ENCODE data around the gene TAAR2.
"Not testable (repeated sequence)": the region's sequence is repeated elsewhere in the genome, so short reads cannot be mapped to it uniquely, and the experiment has no call there.

The TAAR2 gene, protein sequence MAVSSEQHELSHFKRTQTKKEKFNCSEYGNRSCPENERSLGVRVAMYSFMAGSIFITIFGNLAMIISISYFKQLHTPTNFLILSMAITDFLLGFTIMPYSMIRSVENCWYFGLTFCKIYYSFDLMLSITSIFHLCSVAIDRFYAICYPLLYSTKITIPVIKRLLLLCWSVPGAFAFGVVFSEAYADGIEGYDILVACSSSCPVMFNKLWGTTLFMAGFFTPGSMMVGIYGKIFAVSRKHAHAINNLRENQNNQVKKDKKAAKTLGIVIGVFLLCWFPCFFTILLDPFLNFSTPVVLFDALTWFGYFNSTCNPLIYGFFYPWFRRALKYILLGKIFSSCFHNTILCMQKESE

DNA sequence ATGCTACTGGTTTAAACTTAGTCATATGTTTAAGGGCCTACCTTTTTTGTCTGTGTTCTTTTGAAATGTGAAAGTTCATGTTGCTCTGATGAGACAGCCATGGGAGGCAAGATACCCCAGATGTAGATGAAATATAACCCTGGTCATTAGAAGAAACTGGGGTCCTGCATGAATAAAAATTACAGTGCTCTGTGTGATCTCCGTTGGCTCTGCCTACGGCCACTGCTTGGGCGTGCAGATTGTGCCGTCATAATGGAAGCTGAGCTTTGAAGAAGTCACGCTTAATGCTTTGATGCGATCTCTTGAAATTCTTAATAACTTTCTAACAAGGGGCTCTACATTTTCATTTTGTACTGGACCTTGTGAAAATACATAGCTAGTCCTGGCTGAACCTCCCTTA, at the start of gene TAAR2:
TAAR2 (minus strand) TSS at position 101 of the 400 bp plus-strand sequence; CDS start at position 101, 0 bp downstream.
- DNase-seq, result no peak

DNA sequence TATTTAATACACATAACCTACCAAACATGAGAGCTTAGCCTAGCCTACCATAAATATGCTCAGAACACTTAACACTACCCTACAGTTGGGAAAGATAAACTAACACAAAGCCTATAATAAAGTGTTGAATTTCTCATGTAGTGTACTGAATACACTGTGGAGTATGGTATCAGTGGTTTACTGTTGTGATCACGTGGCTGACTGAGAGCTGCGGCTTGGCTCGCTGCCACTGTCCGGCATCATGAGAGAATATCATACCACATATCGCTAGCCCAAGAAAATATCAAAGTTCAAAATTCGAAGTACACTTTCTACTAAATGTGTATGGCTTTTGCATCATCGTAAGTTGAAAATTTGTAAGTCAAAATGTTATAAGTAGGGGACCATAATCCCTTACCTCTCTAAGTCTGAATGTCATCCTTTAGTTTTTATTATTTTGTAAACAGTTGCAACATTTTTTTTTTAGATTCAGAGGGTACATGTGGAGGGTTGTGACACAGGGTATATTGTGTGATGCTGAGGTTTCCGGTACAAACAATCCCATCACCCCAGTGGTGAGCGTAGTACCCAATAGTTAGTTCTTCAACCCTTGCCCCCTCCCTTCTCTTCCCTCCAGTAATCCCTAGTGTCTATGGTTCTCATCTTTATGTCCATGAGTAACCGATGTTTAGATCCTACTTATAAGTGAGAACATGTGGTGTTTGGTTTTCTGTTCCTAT, 49.5 kb upstream of the TAAR2 start:
- DNase-seq, result no peak

DNA sequence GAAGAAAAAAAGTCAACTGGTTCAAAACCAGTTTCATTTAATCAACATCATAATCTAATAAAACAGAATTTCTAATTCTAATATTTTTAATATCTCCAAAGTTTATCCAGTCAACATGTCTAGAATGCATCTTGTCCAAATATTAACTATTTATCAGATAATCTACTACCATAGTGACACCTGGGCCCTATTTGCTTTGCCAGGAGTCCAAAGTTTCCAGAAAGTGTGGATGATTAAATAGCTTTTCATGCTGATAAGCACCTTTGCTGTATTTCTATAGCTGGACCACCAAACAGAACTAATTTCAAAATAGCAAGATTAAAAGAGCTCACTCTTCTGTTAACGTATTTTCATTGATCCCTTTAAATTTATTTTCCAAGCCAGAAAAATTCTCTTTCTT, 47.2 kb upstream of the TAAR2 start:
- DNase-seq, result no peak

DNA sequence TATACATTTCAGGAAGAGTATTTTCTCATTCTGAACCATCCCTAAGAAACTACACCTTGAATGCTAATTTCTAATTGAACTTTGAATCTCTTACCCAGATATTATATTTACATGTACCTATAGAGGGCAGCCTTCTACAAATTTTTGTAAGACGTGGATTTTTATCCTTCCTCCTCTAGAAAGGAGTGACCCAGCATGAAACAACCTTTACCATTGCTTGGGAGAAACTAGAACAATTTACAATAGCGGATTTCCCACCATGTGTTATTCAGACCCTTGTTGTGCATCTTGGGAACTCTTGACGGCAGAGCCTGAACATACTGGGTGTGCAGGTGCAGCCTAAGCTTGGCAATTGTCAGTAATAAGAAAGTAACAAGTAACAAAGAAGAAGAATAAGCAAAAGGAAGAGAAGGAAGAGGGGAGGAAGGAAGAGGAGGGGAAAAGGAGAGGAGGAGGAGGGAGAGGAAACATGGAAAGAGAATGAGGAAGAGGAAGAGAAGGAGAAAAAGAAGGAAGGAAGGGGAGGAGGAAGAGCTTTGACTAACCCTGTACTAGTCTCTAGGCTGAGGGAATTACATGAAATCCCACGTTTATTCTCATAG, 45.7 kb upstream of the TAAR2 start:
- peak; percentile 0 to 41 for DNase-seq

DNA sequence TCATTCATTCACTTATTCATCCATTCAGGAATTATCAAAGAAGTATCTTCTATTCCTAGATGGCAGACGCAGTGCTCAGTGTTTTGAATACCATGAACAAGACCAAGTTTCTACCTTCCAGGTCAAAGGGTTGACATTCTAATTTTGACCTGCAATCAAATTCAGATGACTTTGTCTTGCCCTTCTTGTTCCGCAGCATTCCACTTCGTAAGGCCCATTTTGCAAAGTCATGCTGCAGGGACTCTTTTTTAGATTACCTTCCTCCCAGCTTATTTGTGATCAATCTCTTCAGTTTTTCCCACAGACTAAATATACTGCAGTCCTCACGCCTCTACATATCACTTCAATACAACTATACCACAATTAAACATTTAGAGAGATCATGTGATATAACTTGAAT, 42.0 kb upstream of the TAAR2 start:
- no peak for DNase-seq

DNA sequence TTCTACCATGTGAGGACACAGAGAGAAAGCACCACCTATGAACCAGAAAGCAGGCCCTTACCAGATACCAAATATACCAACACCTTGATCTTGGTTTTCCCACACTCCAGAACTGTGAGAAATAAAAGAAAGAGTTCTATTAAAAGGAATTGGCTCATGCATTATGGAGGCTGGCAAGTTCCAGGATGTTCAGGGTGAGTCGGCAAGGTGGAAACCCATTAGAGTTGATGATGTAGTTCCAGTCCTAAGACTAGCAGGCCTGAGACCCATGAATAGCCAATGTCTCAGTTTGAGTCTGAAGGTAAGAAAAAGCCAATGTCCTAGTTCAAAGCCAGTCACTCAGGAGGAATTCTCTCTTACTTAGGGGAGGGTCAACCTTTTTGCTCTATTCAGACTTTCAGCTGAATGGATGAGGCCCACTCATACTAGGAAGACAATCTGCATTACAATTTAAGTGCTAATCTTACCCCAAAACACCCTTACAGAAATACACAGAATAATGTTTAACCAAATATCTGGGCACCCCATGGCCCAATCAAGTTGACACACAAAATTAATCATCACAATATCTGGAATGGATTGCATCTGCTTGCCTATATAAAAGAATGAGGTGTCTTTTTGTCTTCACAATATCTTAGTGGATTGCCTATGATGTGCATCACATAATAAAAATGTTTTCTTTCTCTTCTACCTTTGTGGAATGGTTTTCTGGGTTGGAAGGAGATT, 40.4 kb upstream of the TAAR2 start:
- DNase-seq, result no peak

DNA sequence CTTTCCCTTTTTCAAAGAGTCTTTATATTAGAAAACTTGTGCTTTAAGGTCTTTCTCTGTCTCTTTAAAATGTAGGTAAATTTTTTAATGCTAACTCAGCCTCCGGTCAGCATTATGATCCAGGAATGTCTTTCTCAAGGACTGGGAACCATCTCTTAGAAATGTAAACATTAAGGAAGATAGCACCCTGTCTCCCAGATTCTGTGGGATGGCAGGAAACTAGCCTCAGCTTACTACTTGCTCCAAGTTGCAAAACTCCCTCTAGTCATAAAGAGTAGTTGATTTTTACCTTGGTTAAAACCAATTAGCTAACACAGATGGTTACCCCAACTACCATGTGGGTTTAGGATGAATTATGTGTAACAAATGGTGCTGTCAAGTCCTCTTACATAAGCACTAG, 39.6 kb upstream of the TAAR2 start:
- DNase-seq, result no peak

DNA sequence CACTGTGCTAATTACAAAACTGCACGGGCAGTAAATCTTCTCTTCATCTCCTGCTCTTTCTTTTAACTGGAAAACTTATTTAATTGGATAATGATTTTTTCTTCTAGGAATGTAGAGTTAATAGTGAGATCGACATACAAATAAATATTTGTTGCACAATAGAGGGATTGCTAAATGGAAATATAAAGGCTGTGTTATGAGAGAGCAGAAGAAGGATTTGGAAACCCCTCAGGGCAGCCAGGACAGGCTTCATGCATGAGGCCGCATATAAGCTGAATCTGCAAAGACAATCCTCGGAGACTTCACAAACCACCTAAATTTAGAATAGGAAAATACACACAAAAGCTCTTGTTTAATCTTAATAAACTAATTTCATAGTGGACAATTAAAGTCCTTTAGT, 37.8 kb upstream of the TAAR2 start:
- no peak for DNase-seq

DNA sequence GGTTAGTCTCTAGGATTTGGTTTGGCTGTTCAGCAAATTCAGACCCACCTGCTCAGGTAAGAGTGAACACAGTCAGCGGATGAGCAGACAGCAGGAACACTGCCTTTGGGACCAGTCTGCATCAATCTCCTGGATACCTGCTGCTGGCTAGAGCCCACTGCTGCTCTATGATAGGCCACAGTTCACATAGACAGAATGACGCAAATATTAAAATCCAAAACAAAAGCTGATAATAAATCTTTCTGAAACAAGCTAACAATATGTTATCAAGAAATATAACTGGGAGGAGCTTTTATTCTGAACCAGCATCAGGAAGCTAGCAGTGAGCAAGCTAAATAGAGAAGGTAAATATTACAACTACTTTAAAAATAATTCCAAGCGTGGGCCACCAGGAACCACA, 35.0 kb upstream of the TAAR2 start, which contains the start of gene TAAR1:
TAAR1 (minus strand) TSS at position 101 of the 400 bp plus-strand sequence. CDS start 13,179 bp downstream, outside the sequence.
- no peak for DNase-seq

DNA sequence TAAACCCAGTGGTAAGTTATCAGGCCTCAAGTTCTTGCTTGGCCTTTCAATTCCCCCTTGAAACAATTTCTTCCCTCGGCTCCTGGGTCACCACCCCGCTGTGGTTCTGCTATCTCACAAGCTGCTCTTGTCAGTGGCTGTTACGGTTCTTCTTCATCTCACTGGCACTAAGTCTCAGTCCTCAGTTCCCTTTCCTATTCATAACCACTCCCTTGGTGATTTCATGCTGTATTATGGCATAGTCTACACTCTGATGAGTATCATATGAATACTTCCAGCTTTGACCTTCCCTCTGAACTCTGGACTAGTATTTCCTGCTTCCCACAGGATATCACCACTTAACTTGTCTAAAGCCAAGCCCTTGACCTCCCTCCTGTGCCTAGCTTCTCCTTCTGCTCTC, 27.0 kb upstream of the TAAR2 start:
- no peak for DNase-seq

DNA sequence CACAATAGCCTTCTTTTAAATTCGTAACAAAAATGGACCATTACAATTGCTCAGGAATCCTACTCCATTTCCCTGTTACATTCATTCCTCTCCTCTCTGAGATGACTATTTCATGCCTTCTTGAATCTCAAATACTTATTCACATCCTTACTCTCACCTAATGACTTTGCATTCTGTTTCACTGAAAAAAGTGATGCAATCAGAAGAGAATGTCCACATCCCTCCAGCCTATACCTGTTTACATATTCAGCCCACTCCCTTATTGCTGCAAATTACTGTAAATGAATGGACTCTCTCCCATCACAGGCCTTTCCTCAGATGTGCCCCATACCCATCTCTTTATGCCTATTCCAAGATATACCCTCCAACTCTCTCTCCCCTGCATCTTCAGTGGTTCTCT, 26.4 kb upstream of the TAAR2 start:
- DNase-seq, result no peak

DNA sequence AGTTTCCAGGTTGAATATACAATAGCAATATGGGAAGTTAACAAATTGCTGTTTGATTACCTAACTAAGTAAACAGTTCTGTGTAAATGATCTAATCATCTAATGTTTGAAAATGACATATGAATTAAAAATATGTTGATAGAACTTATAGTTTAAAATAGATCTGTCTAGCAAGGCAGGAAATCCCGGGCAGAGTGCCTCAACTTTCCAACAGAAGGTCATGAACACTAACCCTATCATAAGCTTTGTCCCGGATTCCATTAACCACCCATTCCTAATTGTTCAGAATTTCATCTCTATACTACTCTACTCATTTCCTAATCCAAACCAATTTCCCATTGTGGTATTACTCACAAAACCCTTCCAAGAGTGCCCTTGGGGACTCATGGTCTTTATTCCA, 24.8 kb upstream of the TAAR2 start:
- DNase-seq, result no peak

DNA sequence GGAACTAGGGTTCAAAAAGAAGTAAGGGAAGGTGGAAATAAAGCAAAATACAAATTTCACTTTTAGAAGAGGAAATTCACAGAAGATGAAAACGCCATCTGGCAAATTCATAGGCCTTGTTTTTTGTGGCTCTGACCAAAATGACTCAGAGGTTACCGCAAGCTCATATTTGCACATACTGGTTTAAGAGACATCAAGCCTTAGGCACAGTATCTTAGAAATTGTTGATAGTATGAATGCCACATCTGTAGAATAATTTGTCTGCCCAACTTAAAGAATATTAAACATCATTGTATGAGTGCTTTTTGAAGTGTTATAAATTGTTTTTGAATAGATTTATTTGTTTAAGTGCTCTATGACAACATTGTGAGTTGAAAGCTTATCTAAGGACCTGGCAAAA, 24.3 kb upstream of the TAAR2 start:
- DNase-seq, result no peak

DNA sequence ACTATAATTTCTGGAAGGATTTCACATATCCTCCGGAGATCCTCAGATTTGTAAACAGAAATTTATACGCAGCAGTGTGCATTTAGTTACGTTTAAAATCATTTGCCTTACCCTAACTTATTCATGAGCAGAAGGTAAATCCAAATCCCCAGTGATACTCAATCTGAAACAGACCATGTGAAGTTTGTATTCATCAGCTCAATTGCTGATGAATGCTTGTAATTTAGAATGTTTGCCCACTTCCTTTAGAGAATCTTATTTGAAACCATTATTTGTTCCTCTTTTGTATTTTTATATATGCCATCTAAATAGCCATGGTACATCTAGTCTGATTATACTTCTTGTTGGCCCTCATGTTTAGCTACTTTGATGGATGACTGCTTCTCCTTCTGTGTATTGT, 19.5 kb upstream of the TAAR2 start:
- DNase-seq, result no peak

DNA sequence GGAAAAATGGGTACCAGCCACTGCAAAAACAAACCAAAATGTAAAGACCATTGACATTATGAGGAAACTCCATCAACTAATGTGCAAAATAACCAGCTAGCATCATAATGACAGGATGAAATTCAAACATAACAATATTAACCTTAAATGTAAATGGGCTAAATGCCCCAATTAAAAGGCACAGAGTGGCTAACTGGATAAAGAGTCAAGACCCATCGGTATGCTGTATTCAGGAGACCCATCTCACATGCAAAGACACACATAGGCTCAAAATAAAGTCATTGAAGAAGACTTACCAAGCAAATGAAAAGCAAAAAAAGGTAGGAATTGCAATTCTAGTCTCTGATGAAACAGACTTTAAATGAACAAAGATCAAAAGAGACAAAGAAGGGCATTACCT, 13.1 kb upstream of the TAAR2 start:
- DNase-seq, result not testable (repeated sequence)

DNA sequence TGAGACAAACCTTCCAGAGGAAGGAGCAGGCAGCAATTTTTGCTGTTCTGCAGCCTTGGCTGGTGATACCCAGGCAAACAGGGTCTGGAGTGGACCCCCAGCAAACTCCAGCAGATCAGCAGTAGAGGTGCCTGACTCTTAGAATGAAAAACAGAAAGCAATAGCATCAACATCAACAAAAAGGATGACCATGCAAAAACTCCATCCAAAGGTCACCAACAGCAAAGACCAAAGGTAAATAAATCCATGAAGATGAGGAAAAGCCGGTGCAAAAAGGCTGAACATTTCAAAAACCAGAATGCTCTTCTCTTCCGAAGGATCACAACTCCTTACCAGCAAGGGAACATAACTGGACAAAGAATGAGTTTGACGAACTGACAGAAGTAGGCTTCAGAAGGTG, 11.8 kb upstream of the TAAR2 start:
- DNase-seq, result not testable (repeated sequence)

DNA sequence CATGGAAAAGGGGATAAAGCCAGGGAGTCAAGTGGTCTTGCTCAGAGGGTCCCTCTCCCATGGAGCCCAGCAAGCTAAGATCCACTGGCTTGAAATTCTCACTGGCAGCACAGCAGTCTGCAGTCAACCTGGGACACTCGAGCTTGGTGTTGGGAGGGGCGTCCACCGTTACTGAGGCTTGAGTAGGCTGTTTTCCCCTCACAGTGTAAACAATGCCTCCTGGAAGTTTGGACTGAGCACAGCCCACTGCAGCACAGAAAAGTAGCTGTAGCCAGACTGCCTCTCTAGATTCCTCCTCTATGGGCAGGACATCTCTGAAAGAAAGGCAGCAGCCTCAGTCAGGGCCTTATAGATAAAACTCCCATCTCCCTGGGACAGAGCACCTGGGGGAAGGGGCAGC, 11.2 kb upstream of the TAAR2 start:
- DNase-seq, result not testable (repeated sequence)

DNA sequence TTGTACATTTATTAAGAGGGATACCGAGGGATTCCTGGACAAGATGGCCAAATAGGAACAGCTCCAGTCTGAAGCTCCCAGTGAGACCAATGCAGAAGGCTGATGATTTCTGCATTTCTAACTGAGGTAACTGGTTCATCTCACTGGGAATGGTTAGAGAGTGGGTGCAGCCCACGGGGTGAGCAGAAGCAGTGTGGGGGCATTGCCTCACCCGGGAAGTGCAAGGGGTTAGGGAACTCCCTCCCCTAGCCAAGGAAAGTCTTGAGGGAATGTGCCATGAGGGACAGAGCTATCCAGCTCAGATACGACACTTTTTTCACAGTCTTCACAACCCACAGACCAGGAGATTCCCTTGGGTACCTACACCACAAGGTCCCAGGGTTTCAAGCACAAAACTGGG, 10.7 kb upstream of the TAAR2 start:
- DNase-seq, result no peak

DNA sequence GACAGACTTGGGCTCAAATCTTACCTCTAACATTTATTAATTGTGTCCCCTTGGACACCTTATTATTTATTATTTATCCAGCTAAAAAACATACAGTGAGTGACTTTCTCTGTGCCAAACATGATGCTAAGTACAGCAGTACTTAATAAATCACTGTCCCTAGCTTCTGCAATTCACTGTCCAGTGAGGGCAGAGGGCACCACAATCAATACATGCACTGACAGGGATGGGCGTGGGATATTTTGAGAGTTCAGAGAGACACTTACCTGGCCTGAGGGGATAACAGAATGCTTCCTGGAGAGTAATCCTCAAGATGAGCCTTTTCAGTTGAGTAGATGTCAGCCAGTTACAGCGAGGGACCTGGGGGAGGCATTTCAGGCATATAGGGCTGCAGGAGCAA, 9.3 kb upstream of the TAAR2 start:
- no peak for DNase-seq

DNA sequence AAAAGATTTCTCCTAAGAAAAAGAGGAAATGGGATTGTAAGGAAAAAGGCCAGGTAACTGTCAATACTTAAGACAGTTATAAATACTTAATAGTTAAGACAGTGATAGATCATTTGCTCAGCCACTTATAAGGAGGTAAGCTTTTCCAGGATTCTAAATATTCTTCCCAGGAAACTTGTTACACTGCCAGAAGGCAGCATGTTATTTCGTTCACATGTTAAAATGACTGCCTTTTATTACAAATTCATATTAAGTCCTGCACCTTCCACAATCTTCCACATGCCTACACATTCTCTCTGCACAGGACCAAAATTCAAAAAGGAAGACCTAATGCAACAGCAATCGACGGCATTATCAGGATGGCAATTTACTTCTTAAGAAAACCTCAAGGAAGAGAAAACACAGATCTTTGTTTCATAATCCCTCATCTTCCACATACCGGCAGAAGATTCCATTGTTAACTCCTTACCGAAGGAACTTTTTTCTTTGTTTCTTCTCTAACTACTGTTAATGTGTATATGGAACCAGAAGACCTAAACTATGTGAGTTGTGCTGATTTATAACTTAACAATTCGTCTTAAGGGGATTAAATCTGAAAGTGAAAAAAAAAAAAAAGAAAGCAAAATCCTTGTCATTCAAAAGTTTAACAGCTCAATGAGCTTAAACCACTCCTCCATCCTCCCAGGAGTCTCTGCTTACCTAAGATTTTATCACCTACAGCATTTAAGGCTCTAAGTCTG, 799 bp downstream of the TAAR2 start:
- no peak for DNase-seq

DNA sequence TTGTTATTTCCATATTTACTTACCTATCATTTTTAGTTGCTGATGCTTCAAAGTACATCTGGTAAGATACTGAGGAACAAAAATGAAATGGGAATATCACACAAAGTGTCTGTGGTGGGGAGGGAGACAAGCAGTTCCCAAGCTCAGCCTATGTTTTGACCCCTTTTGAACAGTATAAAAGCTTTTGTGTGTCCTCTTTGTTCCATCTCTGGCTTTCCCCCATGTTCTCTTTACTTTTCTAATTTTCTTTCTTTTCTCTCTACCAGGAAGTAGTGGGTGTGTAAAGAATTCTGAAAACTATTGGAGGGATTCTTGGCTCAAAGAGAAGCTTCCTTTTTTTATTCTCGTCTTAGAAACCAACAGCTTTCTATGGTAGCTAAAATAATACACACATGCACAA, 7.4 kb downstream of the TAAR2 start:
- DNase-seq, result no peak

DNA sequence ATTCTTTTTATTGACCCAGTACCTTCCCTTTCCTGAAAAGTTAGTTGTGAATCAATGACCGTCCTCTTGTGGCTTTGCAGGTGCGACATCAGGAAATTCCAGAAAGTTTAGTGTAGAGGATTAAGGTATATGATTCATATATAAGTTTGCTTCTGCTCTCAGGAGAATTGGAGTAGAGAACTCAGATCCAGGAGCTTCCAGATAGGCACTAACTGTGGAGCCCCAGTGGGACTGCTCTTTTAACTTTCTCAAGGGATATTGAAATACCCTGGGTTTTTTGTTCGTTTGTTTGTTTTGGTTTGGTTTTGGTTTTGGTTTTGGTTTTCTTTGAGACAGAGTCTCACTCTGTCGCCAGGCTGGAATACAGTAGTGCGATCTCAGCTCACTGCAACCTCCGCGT, 9.5 kb downstream of the TAAR2 start:
- DNase-seq, result no peak
